Effector memory CD4-positive, alpha-beta T cell (primary cell): ENCODE measurements around the gene SORCS2.
"Not testable (repeated sequence)": the region's sequence is repeated elsewhere in the genome, so short reads cannot be mapped to it uniquely, and the experiment has no call there.

Experiments
- DNase-seq, 3 donors: peaks; one replicate each; pipeline ENCODE4 v3.0.0-alpha.2; 2020
- H3K27ac ChIP-seq: 2 replicates; pipeline ENCODE4 v1.7.0; 2013; ENCODE audit warnings: mild to moderate bottlenecking, low read length, moderate library complexity; ENCODE audit not compliant: insufficient read depth, poor library complexity, severe bottlenecking
- H3K27me3 ChIP-seq: replicated peaks from 2 replicates; pipeline ENCODE4 v1.7.0; 2013; ENCODE audit warnings: mild to moderate bottlenecking, low read length; ENCODE audit not compliant: insufficient read depth, control insufficient read depth, poor library complexity, severe bottlenecking
- H3K36me3 ChIP-seq: 2 replicates; pipeline ENCODE4 v1.7.0; 2013; ENCODE audit warnings: mild to moderate bottlenecking, low read length, moderate library complexity; ENCODE audit not compliant: control insufficient read depth, insufficient read depth
- H3K4me1 ChIP-seq: 2 replicates; pipeline ENCODE4 v1.7.0; 2013; ENCODE audit warnings: low read length, mild to moderate bottlenecking; ENCODE audit not compliant: control insufficient read depth, insufficient read depth, poor library complexity, severe bottlenecking
- H3K4me3 ChIP-seq: 2 replicates; pipeline ENCODE4 v1.7.0; 2013; ENCODE audit warnings: low read length, low read depth, mild to moderate bottlenecking; ENCODE audit not compliant: insufficient read depth, poor library complexity, severe bottlenecking
- H3K9me3 ChIP-seq: 2 replicates; pipeline ENCODE4 v1.7.0; 2013; ENCODE audit warnings: mild to moderate bottlenecking, low read length, moderate library complexity; ENCODE audit not compliant: control insufficient read depth

The SORCS2 gene

GRCh38 chr4:7590189-7590588 lies 397.9 kb downstream of the SORCS2 start:
- Histone ChIP-seq H3K9me3 (no peaks in the 10 kb centered on the region), H3K27ac (no peak overlapping the region), H3K27me3 (no peaks in the 10 kb centered on the region), H3K36me3 (no peaks in the 10 kb centered on the region), H3K4me3 (no peak overlapping the region), H3K4me1 (no peaks in the 10 kb centered on the region)
- DNase-seq = no peak

GRCh38 chr4:7590899-7591298 lies 398.6 kb downstream of the SORCS2 start:
- no peak overlapping the region for H3K4me3 ChIP-seq
- H3K4me1 ChIP-seq = no peaks in the 10 kb centered on the region
- no peaks in the 10 kb centered on the region for H3K36me3 ChIP-seq
- DNase-seq = no peak
- H3K27ac ChIP-seq = no peak overlapping the region
- H3K9me3 ChIP-seq = no peaks in the 10 kb centered on the region
- no peaks in the 10 kb centered on the region for H3K27me3 ChIP-seq

DNA sequence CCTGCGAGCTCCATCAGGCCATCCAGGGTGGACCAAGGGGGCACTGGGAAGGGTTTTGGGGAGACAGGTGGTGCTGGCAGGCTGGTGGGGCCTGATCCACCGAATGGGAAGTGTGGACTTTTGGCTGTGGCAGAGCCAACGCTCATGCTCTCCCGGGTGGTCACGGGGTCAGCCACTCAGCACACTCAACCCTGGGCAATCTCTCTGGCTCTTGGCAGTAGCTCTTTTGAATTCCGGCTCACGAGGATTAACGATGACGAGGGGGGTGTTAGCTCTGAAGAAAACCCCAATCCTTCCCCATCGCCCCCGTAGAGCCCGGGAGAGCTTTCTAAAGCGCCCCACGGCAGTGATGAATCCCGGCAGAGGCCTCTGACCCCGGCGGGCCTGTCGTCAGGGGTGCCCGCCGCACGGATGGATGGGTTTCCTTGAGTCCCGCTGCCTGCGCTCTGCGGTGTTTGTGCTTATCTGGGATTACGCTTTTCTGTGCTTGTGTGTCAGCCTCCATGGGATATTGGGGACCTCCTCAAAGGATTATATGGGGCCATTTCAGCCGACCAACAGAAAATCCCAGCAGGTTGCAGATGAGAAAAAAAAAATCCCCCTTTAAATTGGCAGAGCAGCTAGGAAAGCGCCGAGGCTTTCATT lies 399.2 kb downstream of the SORCS2 start:
- DNase-seq = no peak
- Histone ChIP-seq H3K27ac (no peak overlapping the region), H3K9me3 (no peaks in the 10 kb centered on the region), H3K36me3 (no peaks in the 10 kb centered on the region), H3K27me3 (no peaks in the 10 kb centered on the region), H3K4me3 (no peak overlapping the region), H3K4me1 (no peaks in the 10 kb centered on the region)

DNA sequence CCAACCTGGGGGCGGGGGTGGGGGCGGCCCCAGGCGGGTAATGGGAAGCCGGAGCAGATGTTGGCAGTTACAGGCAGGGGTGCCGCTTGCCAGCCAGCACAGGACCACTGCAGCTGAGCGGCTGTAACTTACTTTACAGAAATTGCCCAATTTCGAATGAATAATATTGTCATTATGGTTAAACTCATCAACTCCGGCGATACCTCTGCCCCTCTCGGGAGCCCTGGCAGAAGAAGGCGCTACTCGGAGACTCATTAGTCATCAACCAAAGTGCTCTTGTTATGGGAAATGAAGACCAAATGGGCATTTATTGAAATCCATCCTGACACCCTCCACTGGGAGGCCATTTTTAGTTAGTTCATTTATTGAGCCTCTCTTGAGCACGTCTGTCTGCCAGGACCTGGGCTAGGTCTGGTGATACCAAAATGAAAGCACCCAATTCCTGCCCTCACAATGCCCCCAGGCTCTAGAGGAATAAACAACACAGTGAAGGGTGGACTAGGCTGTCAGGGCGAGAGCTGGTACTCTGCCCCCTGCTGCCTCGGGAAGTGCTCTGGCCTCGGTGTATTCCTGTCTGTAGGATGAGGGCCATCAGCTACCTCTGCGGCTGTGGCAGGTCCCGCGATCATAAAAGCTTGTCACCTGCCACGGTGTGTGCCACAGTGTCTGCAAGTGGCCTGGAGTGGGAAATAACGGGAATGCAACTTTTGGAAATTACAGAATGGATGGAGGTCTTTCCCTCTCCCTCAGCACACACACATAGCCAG lies 401.5 kb downstream of the SORCS2 start:
- H3K4me3 ChIP-seq = no peak overlapping the region
- no peak overlapping the region for H3K27ac ChIP-seq
- H3K4me1 ChIP-seq = no peaks in the 10 kb centered on the region
- H3K36me3 ChIP-seq = no peaks in the 10 kb centered on the region
- no peaks in the 10 kb centered on the region for H3K27me3 ChIP-seq
- no peaks in the 10 kb centered on the region for H3K9me3 ChIP-seq
- DNase-seq = no peak

GRCh38 chr4:7595934-7596461 lies 403.7 kb downstream of the SORCS2 start:
- Histone ChIP-seq H3K27ac (no peak overlapping the region), H3K9me3 (no peaks in the 10 kb centered on the region), H3K4me3 (no peak overlapping the region), H3K4me1 (no peaks in the 10 kb centered on the region), H3K27me3 (no peaks in the 10 kb centered on the region), H3K36me3 (no peaks in the 10 kb centered on the region)
- no peak for DNase-seq

DNA sequence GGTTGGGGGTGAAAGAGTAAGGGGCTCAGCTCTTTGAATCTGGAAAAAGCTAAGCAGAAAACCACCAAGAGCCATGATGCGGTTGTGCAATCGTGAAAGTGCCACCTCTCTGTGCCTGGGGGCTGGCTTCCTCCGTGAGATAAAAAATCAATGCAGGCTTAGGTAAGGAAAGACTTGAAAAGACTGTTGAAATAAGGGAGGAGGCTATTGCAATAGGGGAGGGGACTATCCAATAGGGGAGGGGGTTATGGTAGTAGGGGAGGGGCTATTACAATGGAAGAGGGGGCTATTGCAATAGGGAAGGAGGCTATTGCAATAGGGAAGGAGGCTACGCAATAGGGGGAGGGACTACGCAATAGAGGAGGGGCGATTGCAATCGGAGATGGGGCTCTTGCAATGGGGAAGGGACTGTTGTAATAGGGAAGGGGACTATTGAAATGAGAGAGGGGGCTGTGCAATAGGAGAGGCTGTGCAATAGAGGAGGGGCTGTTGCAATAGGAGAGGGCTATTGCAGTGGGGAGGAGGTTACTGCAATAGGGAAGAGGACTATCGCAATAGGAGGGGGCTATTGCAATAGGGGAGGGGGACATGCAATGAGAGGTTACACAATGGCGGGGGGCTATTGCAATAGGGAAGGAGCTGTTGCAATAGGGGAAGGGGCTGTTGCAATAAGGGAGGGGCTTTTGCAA lies 404.7 kb downstream of the SORCS2 start:
- Histone ChIP-seq H3K4me1 (no peaks in the 10 kb centered on the region), H3K9me3 (no peaks in the 10 kb centered on the region), H3K4me3 (no peak overlapping the region), H3K36me3 (no peaks in the 10 kb centered on the region), H3K27ac (no peak overlapping the region), H3K27me3 (no peaks in the 10 kb centered on the region)
- no peak for DNase-seq

DNA sequence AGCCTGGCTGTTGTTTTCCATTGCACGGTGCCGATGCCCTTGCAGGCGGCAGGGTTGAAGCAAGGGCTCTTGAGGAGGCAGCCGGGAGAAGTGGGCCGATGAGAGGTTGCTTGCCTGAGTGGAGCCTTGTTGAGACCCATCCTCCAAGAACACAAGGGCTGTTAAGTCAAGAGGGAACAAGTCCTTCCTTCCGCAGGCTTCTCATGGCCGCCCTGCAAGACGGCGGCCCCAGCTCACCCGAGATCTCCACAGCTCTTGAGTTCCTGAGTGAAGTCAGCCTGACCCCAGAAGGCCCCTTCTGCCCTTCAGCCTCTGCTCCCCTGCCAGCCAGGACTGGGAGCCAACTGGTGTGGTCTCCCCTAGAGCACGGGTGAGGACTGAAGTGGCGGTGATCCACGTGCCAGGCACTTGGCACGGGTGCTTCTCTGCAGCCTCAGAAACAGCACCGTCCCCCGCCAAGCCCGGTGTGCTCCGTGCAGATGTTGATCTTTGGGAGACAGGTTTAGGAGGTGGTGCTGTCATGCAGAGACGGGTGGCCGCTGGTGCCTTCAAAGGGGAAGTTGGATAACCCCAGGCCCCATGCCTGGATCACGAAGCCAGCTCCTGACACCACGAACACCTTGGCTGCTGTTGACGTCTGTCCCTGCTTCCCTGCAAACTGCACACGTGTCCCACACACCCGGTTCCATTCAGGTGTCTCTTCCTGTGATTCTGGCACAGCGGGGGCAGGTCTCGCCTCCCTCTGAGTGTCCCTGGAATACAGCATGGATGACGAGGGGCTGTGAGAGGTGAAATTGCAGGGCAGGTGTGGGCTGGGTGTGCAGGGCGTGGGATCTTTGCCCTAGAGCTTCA lies 406.8 kb downstream of the SORCS2 start:
- no peak for DNase-seq
- no peaks in the 10 kb centered on the region for H3K4me1 ChIP-seq
- no peaks in the 10 kb centered on the region for H3K36me3 ChIP-seq
- H3K27me3 ChIP-seq = no peaks in the 10 kb centered on the region
- no peak overlapping the region for H3K4me3 ChIP-seq
- no peaks in the 10 kb centered on the region for H3K9me3 ChIP-seq
- H3K27ac ChIP-seq = no peak overlapping the region

- Histone ChIP-seq H3K9me3 (no peaks in the 10 kb centered on the region), H3K4me3 (no peak overlapping the region), H3K27ac (no peak overlapping the region), H3K27me3 (no peaks in the 10 kb centered on the region), H3K4me1 (no peaks in the 10 kb centered on the region), H3K36me3 (no peaks in the 10 kb centered on the region)
- no peak for DNase-seq
These were observed 407.9 kb downstream of the SORCS2 start for GRCh38 chr4:7600247-7600646.

DNA sequence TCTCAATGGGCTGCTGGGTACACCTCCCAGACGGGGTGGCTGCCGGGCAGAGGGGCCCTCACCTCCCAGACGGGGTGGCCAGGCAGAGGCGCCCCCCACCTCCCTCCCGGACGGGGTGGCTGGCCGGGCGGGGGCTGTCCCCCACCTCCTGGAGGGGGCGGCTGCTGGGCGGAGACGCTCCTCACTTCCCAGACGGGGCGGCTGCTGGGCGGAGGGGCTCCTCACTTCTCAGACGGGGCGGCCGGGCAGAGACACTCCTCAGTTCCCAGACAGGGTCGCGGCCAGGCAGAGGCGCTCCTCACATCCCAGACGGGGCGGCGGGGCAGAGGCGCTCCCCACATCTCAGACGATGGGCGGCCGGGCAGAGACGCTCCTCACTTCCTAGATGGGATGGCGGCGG lies 409.8 kb downstream of the SORCS2 start:
- not testable (repeated sequence) for DNase-seq, H3K27me3 ChIP-seq, H3K36me3 ChIP-seq, H3K27ac ChIP-seq, H3K4me3 ChIP-seq, H3K9me3 ChIP-seq, H3K4me1 ChIP-seq
